LNCaP clone FGC (cell line): ENCODE results near the gene EML5.

Experiments
- DNase-seq: peaks from one replicate; pipeline ENCODE4 v3.0.0-alpha.2; 2011; ENCODE audit warnings: low read depth
- H3K4me3 ChIP-seq: 2 replicates; pipeline ENCODE4 v1.5.1; 2011; ENCODE audit warnings: mild to moderate bottlenecking, low read depth, low read length, control low read depth
- CTCF ChIP-seq: IDR thresholded peaks from 2 replicates; pipeline ENCODE4 v1.5.1; 2012; ENCODE audit warnings: mild to moderate bottlenecking; ENCODE audit not compliant: control insufficient read depth, insufficient read depth; ENCODE audit errors: extremely low read depth

The EML5 gene

GRCh38 chr14:88808359-88808758 lies 15.6 kb upstream of the EML5 start:
- no peak overlapping the region for H3K4me3 ChIP-seq
- no peak for TF ChIP-seq CTCF
- DNase-seq = no peak

- no peak overlapping the region for H3K4me3 ChIP-seq
- no peak for DNase-seq
- TF ChIP-seq CTCF = no peak
Measured at GRCh38 chr14:88804477-88804876, 11.7 kb upstream of the EML5 start.

GRCh38 chr14:88804035-88804434 lies 11.3 kb upstream of the EML5 start:
- no peak for DNase-seq
- TF ChIP-seq CTCF = no peak
- H3K4me3 ChIP-seq = no peak overlapping the region

GRCh38 chr14:88802596-88802995 lies 9.8 kb upstream of the EML5 start:
- no peak for TF ChIP-seq CTCF
- H3K4me3 ChIP-seq = no peak overlapping the region
- DNase-seq = no peak

- H3K4me3 ChIP-seq = no peak overlapping the region
- no peak for DNase-seq
- no peak for TF ChIP-seq CTCF
Measured at GRCh38 chr14:88799522-88799921, 6.8 kb upstream of the EML5 start.

DNA sequence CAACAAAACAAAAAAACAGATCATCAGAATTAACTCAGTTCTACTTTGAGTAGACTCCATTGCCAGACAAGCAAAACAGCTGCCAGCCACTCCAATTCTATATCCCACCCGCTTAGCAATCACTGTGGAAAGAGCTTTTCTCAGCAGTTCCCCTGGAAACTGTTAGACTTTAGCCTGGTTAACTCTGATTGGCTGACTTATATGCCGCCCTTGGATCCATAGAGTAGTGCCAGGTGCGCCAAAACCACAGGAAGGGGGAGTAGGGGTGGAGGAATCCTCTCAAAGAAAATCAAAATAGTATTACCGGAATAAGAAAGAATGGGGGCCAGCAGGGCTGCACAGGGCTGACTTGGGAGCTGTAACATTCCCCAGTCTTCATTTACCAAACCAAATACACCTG lies 5.4 kb upstream of the EML5 start:
- H3K4me3 ChIP-seq = no peak overlapping the region
- DNase-seq = no peak
- TF ChIP-seq CTCF = no peak

DNA sequence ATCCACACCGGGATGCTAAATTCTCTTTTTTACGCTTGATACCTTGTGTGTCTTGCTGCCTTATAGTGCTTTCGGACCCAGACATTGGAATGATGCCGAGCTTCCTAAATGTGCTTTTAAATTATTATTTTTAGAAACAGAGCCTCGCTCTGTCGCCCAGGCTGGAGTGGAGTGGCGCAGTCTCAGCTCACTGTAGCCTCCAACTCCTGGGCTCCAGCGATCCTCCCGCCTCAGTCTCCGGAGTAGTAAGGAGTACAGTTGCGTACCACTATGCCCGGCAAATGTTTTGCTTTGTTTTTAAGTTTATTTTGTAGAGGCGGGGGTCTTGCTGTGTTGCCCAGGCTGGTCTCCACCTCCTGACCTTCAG lies 489 bp upstream of the EML5 start:
- no peak for TF ChIP-seq CTCF
- H3K4me3 ChIP-seq = peak overlapping the region; percentile 66
- no peak for DNase-seq
